Lower lobe of right lung (tissue), 2 donors: ENCODE measurements around the gene C12orf60. TPM values are rescaled to one million over a fixed set of nuclear protein-coding genes. Genes with fewer than 3 reads are reported as not detected.

ENCODE experiments used
- ATAC-seq, 2 donors: fragments of 200-7000 bp; cut with Tn5 transposase; one replicate each; pipeline ENCODE4 v1.9.1; 2020 to 2022; ENCODE audit warnings: mild to moderate bottlenecking in 2 of 2, moderate library complexity in 2 of 2
- DNase-seq: peaks from one replicate; pipeline ENCODE4 v3.0.0-alpha.2; 2020
- H3K27ac ChIP-seq: fragments of 200-600 bp; one replicate; pipeline ENCODE4 v1.8.0; 2022
- H3K27me3 ChIP-seq: fragments of 200-600 bp; one replicate; pipeline ENCODE4 v1.8.0; 2022; ENCODE audit warnings: low read depth
- H3K36me3 ChIP-seq: fragments of 200-600 bp; one replicate; pipeline ENCODE4 v1.8.0; 2022; ENCODE audit warnings: mild to moderate bottlenecking
- H3K4me1 ChIP-seq: fragments of 200-600 bp; one replicate; pipeline ENCODE4 v1.8.0; 2022
- H3K4me3 ChIP-seq: fragments of 200-600 bp; one replicate; pipeline ENCODE4 v1.8.0; 2022; ENCODE audit warnings: mild to moderate bottlenecking
- H3K9me3 ChIP-seq: fragments of 200-600 bp; one replicate; pipeline ENCODE4 v1.8.0; 2022
- intact Hi-C: fragments of 100-400 bp; cut with DNase I; formaldehyde crosslinking; loops from one replicate; pipeline ENCODE4 v1.11.0; 2022
- total RNA-seq: library from RNA; stranded (reverse); fragmentation: NEBNext Ultra II Directional; extraction: Animal tissue kit (Norgen Biotek cat#: 25700); gene quantifications from one replicate; pipeline ENCODE4 v1.2.1, GENCODE V29; 2021
- TF ChIP-seq, protein P1 (sequence below): fragments of 200-600 bp; IDR thresholded peaks from one replicate; pipeline ENCODE4 v1.8.0; 2022; ENCODE audit warnings: antibody characterized with exemption, mild to moderate bottlenecking
- donor health status: DM: no; HTN: yes; CAD: no; lungs with severe emphysema.

C12orf60 gene
- total RNA-seq, 1 donor from 2014 or later: 0.77 TPM

DNA sequence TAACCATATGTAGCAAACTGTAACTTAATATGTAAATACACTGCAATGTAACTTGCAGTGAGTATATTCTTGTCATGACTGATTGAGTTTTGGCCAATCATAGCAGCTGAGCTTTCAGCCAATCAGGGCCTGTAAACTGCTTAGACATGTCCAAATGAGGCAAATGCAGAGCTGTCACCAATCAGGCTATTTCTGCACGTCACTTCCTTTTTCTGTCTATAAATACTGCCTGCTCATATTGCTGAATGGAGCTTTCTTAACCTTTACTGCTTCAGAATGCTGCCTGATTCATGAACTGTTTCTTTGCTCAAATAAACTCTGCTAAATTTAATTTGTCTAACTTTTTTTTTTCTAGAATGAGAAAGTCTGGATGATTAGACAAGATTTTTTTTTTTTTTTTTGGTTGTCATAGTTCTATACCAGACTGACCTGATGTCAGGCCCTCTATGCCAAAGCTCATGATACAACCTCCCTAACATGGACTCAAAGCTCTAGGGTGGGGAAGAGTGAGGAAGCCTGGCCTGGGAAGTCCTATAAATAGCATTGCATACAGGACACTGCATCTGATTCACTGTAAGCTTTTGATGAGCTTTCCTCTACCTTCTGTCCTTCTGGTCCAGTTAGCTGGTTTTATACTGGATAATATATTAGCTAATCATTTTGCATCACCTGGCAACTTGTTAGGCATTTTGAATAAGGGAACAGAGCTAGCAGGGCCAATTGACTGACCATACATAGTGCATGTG lies 70.1 kb downstream of the C12orf60 start:
- Histone ChIP-seq H3K27me3 (no peaks in the 10 kb centered on the region), H3K9me3 (no peaks in the 10 kb centered on the region), H3K4me3 (no peak overlapping the region), H3K36me3 (no peaks in the 10 kb centered on the region), H3K27ac (no peak overlapping the region), H3K4me1 (no peaks in the 10 kb centered on the region)
- ATAC-seq (no peak), DNase-seq (no peak)
- TF ChIP-seq, protein P1, sequence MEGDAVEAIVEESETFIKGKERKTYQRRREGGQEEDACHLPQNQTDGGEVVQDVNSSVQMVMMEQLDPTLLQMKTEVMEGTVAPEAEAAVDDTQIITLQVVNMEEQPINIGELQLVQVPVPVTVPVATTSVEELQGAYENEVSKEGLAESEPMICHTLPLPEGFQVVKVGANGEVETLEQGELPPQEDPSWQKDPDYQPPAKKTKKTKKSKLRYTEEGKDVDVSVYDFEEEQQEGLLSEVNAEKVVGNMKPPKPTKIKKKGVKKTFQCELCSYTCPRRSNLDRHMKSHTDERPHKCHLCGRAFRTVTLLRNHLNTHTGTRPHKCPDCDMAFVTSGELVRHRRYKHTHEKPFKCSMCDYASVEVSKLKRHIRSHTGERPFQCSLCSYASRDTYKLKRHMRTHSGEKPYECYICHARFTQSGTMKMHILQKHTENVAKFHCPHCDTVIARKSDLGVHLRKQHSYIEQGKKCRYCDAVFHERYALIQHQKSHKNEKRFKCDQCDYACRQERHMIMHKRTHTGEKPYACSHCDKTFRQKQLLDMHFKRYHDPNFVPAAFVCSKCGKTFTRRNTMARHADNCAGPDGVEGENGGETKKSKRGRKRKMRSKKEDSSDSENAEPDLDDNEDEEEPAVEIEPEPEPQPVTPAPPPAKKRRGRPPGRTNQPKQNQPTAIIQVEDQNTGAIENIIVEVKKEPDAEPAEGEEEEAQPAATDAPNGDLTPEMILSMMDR: no peak
- intact Hi-C loops: no loop called here

Other genes starting within 250 kb of the C12orf60 start
- gene PLBD1, start 235.8 kb upstream of the C12orf60 start, total RNA-seq: 106 TPM
- not detected for gene GUCY2C, start 107.1 kb upstream of the C12orf60 start, total RNA-seq
- gene WBP11, start 192 bp upstream of the C12orf60 start, total RNA-seq: 49.3 TPM
- 0.68 TPM for gene SMCO3, start 10.5 kb downstream of the C12orf60 start, total RNA-seq
- 3.7 TPM for gene ART4, start 39.9 kb downstream of the C12orf60 start, total RNA-seq
- gene MGP, start 82.2 kb downstream of the C12orf60 start, total RNA-seq: 464 TPM
- gene ERP27, start 134.9 kb downstream of the C12orf60 start, total RNA-seq: 16.2 TPM
- 313 TPM for gene ARHGDIB, start 157.9 kb downstream of the C12orf60 start, total RNA-seq
- gene PDE6H, start 169.4 kb downstream of the C12orf60 start, total RNA-seq: 0.53 TPM